Measurements from ENCODE around the gene SEMA3B.

The SEMA3B gene

DNA sequence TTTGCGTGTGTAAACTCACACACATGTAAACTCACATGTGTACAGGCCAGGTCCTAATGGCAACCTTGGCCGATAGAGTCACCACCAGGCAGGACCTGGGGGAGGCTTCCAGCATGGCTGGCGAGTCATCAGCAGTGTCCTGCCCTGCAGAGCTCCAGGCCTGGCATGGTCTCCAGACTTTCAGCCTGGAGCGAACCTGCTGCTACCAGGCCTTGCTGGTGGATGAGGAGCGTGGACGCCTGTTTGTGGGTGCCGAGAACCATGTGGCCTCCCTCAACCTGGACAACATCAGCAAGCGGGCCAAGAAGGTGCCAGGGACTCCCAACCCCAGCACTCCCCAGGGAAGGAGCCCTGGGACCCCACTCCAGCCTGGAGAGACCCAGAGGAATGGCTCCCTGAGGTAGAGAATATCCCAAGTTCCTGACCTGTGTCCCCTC lies 1.0 kb downstream of the SEMA3B start:
- peak overlapping the region; percentile 73 for H3K27ac ChIP-seq
- TF ChIP-seq, protein P1, sequence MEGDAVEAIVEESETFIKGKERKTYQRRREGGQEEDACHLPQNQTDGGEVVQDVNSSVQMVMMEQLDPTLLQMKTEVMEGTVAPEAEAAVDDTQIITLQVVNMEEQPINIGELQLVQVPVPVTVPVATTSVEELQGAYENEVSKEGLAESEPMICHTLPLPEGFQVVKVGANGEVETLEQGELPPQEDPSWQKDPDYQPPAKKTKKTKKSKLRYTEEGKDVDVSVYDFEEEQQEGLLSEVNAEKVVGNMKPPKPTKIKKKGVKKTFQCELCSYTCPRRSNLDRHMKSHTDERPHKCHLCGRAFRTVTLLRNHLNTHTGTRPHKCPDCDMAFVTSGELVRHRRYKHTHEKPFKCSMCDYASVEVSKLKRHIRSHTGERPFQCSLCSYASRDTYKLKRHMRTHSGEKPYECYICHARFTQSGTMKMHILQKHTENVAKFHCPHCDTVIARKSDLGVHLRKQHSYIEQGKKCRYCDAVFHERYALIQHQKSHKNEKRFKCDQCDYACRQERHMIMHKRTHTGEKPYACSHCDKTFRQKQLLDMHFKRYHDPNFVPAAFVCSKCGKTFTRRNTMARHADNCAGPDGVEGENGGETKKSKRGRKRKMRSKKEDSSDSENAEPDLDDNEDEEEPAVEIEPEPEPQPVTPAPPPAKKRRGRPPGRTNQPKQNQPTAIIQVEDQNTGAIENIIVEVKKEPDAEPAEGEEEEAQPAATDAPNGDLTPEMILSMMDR (IDR thresholded peaks at IDR 0.05), result no peak
- no peak for TF ChIP-seq ZFX (IDR thresholded peaks at IDR 0.05; ENCODE audit: borderline replicate concordance)

DNA sequence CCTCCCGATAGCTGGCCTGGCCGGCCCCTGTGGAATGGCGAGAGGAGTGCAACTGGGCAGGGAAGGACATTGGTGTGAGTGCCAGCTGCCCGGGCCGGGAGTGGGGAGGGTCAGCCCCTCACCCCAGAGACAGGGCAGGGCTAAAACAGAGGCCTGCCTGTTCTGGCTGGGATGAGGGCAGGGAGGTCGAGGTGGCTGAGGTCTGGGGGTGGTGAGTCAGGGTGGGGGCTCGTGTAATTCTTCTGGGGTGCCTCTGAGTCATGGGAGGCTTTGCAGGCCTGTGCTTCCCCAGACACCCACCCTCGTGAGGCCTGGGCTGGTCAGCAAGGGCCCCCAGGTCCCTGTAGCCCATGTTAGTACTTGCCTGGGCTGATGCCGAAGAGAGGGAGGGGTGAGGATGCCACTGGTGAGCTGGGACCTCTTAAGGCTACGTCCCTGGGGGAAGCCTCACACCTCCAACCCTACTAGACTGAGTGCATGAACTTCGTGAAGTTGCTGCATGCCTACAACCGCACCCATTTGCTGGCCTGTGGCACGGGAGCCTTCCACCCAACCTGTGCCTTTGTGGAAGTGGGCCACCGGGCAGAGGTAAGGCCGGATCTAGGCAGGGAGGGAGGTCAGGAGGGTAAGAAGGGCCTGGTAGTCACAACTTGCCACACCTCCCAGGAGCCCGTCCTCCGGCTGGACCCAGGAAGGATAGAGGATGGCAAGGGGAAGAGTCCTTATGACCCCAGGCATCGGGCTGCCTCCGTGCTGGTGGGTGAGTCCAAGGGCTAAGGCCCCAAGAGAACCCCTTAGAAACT lies 1.7 kb downstream of the SEMA3B start:
- H3K27ac ChIP-seq, result peak overlapping the region; percentile 73
- TF ChIP-seq, protein P1 (IDR thresholded peaks at IDR 0.05), result no peak

DNA sequence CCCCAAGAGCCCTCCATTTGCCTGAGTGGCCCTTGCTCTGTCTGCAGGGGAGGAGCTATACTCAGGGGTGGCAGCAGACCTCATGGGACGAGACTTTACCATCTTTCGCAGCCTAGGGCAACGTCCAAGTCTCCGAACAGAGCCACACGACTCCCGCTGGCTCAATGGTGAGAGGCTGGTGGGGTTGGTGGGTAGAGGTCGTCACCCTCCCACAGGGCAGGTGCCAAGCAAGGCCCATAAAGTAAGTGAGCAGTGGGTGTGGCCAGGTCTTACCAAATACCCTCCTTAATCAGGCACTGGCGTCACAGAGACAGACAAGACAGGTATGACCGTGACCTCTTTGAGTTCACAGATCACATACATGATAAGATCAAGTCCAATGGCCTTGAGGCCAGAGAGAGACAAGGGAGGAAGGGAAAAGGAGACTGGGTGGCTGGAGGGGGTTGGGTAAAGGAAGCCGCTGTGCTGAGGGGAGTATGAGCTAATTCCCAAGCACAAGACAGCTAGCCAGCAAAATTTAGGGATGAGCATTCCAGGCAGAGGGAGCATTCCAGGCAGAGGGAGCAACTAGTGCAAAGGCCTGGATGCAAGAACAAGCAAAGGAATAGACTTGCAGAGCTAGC lies 2.5 kb downstream of the SEMA3B start:
- TF ChIP-seq, protein P1 (IDR thresholded peaks at IDR 0.05), result no peak
- TF ChIP-seq ZFX (IDR thresholded peaks at IDR 0.05; ENCODE audit: borderline replicate concordance), result no peak
- peak overlapping the region; percentile 73 for H3K27ac ChIP-seq

DNA sequence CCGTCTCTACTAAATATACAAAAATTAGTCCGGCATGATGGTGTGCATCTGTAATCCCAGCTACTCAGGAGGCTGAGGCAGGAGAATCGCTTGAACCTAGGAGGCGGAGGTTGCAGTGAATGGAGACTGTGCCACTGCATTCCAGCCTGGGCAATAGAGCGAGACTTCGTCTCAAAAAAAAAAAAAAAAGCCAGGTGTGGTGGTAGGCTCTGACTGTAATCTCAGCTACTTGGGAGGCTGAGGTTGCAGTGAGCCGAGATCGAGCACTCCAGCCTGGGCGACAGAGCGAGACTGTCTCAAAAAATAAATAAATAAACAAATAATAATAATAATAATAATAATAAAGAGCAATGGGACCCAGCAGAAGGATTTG lies 3.6 kb downstream of the SEMA3B start:
- peak overlapping the region; percentile 73 for H3K27ac ChIP-seq

DNA sequence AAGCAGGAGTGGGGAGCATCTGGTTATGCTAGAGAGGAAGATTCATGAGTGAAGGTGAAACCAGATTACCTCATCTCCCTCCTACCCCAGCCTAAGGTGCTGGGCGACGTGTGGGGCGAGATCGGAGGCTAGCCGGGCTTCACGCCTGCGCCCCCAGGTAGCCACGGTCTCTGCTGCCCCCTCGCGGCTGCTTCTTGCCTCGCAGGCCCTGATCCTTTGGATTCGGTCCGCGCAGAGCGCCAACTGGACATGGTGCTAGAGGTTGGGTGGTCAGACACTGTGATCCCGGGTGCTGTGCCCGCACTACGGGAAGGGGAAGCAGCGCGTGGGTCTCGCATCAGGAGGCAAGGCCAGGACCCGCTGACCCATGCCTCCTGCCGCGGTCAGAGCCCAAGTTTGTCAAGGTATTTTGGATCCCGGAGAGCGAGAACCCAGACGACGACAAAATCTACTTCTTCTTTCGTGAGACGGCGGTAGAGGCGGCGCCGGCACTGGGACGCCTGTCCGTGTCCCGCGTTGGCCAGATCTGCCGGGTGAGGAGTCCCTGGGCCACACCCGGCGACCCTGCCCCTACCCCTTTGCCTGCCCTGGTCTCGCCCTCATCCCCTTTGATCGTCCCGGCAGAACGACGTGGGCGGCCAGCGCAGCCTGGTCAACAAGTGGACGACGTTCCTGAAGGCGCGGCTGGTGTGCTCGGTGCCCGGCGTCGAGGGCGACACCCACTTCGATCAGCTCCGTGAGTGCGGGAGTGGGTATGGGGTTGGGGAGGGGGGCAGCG lies 4.2 kb downstream of the SEMA3B start:
- peak overlapping the region; percentile 73 for H3K27ac ChIP-seq
- TF ChIP-seq, protein P1 (IDR thresholded peaks at IDR 0.05), result peak; percentile 95
- TF ChIP-seq ZFX (IDR thresholded peaks at IDR 0.05; ENCODE audit: borderline replicate concordance), result no peak

DNA sequence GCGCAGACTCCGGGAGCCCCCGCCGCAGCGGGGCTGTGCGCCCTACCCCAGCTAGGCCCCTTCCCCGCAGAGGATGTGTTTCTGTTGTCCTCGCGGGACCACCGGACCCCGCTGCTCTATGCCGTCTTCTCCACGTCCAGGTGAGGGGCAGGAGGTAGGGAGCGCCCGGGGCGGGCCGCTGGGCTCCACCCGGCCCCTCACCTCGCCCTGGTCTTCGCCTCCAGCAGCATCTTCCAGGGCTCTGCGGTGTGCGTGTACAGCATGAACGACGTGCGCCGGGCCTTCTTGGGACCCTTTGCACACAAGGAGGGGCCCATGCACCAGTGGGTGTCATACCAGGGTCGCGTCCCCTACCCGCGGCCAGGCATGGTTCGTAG lies 4.7 kb downstream of the SEMA3B start:
- TF ChIP-seq, protein P1 (IDR thresholded peaks at IDR 0.05), result no peak
- no peak for TF ChIP-seq ZFX (IDR thresholded peaks at IDR 0.05; ENCODE audit: borderline replicate concordance)
- peak overlapping the region; percentile 73; the same call in 1 of the 2 replicates for H3K27ac ChIP-seq

DNA sequence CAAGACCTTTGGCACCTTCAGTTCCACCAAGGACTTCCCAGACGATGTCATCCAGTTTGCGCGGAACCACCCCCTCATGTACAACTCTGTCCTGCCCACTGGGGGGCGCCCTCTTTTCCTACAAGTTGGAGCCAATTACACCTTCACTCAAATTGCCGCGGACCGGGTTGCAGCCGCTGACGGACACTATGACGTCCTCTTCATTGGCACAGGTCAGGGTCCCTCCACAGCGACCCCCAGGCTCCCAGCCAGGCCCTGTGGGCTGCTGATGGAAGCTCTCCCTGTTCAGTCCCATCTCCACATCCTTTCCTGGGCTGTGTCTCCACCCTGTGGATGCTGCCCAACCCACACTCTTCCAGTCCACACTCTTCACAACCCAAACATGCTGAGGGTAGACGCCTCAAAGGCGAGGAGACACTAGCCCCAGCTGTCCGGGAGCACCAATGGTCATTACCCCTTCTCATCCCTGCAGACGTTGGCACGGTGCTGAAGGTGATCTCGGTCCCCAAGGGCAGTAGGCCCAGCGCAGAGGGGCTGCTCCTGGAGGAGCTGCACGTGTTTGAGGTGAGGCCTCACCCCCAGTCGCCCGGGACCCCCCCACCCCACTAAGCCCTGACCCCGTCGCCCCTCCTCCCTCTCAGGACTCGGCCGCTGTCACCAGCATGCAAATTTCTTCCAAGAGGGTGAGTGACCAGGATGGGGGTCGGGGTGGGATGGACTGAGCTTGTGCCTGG lies 5.6 kb downstream of the SEMA3B start:
- TF ChIP-seq ZFX (IDR thresholded peaks at IDR 0.05; ENCODE audit: borderline replicate concordance), result no peak
- TF ChIP-seq, protein P1 (IDR thresholded peaks at IDR 0.05), result peak; percentile 95
- no peak overlapping the region for H3K27ac ChIP-seq
